Fibroblast of the aortic adventitia (primary cell): Measurements from ENCODE around the gene COMMD10. TPM values are rescaled to one million over a fixed set of nuclear protein-coding genes. Genes with fewer than 3 reads are reported as not detected.
A peak's percentile ranks its signal among the peaks of the same experiment; 100 is the strongest.

Source experiments
- DNase-seq: peaks from one replicate; pipeline ENCODE4 v3.0.0-alpha.2; 2010; ENCODE audit warnings: low read depth
- H3K4me3 ChIP-seq: 2 replicates; pipeline ENCODE4 v1.5.1; 2011; ENCODE audit warnings: low read depth, mild to moderate bottlenecking, control low read depth, low read length, moderate library complexity
- total RNA-seq: library from RNA; depleted of rRNA; stranded (reverse); fragments of >200 nt; gene quantifications from 2 replicates; pipeline ENCODE4 v1.2.3, GENCODE V29; 2012; ENCODE audit warnings: low replicate concordance
- TF ChIP-seq, protein P1 (sequence below): IDR thresholded peaks from 2 replicates; pipeline ENCODE4 v1.5.1; 2011; ENCODE audit warnings: mild to moderate bottlenecking, low read length, control low read depth, inconsistent platforms; ENCODE audit not compliant: insufficient read depth

The COMMD10 gene
- total RNA-seq, 1 donor: 37.3 TPM

DNA sequence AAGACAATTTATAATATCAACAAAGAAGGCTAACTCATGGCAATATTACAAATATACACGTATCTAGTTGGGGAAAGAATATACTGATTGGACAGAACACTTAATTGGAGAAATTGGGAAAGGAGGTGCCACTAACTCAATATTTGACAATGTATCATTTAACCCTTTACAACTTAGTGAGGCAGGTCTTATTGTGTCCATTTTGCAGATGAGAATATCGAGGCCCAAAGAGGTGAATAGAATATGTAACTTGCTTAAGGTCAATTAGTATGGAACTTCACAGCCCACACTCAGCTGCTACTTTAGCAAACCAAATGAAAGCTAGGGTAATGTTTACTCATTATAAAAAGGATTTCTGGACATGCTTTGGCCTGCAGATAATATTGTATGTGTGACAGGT is 46.2 kb downstream of the COMMD10 start:
- no peak for DNase-seq
- no peak overlapping the region for H3K4me3 ChIP-seq
- TF ChIP-seq, protein P1, sequence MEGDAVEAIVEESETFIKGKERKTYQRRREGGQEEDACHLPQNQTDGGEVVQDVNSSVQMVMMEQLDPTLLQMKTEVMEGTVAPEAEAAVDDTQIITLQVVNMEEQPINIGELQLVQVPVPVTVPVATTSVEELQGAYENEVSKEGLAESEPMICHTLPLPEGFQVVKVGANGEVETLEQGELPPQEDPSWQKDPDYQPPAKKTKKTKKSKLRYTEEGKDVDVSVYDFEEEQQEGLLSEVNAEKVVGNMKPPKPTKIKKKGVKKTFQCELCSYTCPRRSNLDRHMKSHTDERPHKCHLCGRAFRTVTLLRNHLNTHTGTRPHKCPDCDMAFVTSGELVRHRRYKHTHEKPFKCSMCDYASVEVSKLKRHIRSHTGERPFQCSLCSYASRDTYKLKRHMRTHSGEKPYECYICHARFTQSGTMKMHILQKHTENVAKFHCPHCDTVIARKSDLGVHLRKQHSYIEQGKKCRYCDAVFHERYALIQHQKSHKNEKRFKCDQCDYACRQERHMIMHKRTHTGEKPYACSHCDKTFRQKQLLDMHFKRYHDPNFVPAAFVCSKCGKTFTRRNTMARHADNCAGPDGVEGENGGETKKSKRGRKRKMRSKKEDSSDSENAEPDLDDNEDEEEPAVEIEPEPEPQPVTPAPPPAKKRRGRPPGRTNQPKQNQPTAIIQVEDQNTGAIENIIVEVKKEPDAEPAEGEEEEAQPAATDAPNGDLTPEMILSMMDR: no peak

DNA sequence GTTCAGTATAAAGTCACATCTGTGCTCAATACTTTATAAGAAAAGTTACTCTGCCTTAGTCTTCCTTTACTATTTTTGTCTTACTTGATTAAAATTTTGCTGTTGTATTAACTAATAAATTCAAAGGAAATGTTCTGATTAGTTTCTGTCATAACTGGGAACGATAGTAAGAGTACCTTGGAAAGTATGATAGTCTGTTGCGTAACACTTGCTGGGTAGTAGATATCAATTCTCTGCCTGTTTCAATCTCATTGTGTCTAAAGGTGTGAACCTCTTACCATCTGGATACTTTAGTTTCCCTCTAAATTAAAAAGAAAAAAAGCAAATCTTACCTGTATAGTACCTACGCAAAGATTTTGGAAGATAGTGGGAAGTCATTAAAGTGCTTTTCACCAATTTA is 48.5 kb downstream of the COMMD10 start:
- TF ChIP-seq, protein P1: no peak
- DNase-seq: no peak

DNA sequence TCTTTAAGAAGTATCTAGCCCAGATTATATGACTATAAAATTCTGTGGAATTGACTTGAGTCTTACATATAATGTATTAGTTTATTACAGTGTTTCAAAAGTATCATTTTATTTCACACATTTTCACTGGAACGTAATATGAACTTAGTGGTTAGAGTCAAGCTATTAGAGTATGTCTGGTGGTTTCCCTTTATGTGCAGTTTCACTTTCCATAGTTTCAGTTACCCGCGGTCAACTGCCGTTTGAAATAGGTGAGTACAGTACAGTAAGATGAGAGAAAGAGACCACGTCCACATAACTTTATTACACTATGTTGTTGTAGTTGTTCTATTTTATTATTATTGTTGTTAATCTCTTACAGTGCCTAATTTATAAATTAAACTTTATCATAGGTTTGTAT is 50.5 kb downstream of the COMMD10 start:
- TF ChIP-seq, protein P1: no peak
- no peak for DNase-seq
- H3K4me3 ChIP-seq: no peak overlapping the region

More for the DNA sequence above, 48.5 kb downstream of the COMMD10 start:
- H3K4me3 ChIP-seq: no peak overlapping the region

DNA sequence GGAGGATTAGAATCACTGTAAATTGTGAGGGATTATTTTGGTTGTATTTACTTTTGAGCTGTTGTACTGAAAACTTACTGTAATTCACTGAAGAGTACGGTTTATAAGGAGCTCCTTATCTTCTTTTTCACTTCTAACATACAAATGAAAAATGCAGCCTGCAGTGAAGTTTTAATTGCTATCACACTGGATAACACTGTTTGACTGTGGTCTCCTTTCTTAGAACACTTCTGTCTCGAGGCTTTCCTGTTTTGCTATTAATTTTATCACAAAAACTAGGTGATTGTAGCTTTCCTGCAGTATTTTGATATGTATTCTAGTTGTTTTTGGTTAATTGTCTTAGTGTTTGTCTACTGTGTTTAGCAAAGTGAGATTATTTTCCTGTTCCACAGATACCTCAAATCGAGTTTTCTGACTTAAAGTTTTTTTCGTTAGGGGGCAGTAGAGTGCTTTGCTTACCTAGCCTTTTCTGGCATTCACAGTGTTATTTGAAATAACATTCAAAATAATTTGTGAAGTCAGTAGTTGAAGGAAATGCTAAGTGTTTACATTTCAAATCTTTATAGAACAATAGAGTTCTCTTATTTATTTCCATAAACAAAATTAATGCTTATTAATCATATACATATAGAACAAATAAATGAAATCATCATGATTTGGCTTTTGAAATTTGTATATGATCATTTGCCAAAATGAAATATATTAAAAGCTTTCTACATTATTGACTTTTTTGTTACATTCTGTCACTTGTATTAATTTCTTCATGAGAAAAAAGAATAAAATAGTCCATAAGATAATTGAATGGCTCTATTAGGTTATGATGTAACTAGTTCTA is 52.9 kb downstream of the COMMD10 start:
- DNase-seq: peak; percentile 78
- TF ChIP-seq, protein P1: peak; percentile 78
- no peak overlapping the region for H3K4me3 ChIP-seq

DNA sequence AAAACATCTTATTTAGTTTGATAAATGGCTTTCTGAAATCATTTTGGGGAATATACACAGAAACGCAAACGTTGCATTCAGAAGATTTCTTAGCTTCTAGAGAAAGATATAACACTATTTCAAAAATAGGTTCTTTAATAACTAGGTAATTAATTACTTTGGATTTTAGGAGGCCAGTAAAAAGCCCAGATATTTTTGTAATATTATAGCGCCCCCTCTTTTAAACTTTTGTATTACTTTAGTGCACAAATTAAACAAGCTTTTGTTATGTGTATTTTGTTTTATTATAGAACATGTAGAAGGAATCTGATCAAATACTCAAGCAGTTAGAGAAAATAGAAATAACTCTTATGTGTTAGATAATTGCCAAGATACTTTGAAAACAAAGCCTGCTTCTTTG is 57.7 kb downstream of the COMMD10 start:
- TF ChIP-seq, protein P1: no peak
- H3K4me3 ChIP-seq: no peak overlapping the region
- DNase-seq: no peak

DNA sequence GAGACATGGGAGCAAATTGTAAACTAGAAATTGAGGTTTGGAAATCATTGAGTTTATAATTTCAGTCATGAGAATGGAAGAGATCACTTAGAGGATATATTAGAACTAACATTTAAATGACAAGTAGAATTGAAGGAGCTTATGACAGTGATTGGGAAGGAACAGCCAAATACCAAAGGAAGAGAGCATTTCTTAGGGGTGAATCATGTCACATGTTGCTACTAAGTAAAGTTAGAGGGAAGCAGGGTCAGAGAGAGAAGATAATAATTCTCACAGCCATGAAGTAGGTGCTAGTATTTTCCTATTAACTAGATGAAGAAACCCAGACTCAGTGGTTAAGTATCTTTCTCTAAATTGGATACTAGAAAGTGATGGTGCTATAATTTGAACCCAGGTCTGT is 59.3 kb downstream of the COMMD10 start:
- TF ChIP-seq, protein P1: no peak
- no peak overlapping the region for H3K4me3 ChIP-seq
- peak; percentile 12 for DNase-seq
